Nephron progenitor cell (in vitro differentiated cells): ENCODE results near the gene BCAM.

Source experiments
- DNase-seq: peaks from one replicate; pipeline ENCODE4 v3.0.0; 2021
- H3K27ac Mint-ChIP-seq: 2 replicates; pipeline ENCODE4 v1.8.0; 2021; ENCODE audit warnings: mild to moderate bottlenecking, moderate library complexity, mixed read lengths
- H3K27me3 Mint-ChIP-seq: 2 replicates; pipeline ENCODE4 v1.8.0; 2021; ENCODE audit warnings: mild to moderate bottlenecking, low read depth, mixed read lengths; ENCODE audit not compliant: poor library complexity
- H3K36me3 Mint-ChIP-seq: 2 replicates; pipeline ENCODE4 v1.8.0; 2021; ENCODE audit warnings: low read depth, mixed read lengths
- H3K4me1 Mint-ChIP-seq: 2 replicates; pipeline ENCODE4 v1.8.0; 2021; ENCODE audit warnings: mixed read lengths
- H3K4me3 Mint-ChIP-seq: 2 replicates; pipeline ENCODE4 v1.8.0; 2021; ENCODE audit warnings: mild to moderate bottlenecking, moderate library complexity, mixed read lengths
- H3K9me3 Mint-ChIP-seq: 2 replicates; pipeline ENCODE4 v1.8.0; 2021; ENCODE audit warnings: mild to moderate bottlenecking, moderate library complexity, mixed read lengths
- TF ChIP-seq, protein P1 (sequence below): fragments of 200-600 bp; sonication (generic); IDR thresholded peaks from 2 replicates; pipeline ENCODE4 v1.5.0; 2021; ENCODE audit warnings: antibody characterized with exemption

Gene BCAM

DNA sequence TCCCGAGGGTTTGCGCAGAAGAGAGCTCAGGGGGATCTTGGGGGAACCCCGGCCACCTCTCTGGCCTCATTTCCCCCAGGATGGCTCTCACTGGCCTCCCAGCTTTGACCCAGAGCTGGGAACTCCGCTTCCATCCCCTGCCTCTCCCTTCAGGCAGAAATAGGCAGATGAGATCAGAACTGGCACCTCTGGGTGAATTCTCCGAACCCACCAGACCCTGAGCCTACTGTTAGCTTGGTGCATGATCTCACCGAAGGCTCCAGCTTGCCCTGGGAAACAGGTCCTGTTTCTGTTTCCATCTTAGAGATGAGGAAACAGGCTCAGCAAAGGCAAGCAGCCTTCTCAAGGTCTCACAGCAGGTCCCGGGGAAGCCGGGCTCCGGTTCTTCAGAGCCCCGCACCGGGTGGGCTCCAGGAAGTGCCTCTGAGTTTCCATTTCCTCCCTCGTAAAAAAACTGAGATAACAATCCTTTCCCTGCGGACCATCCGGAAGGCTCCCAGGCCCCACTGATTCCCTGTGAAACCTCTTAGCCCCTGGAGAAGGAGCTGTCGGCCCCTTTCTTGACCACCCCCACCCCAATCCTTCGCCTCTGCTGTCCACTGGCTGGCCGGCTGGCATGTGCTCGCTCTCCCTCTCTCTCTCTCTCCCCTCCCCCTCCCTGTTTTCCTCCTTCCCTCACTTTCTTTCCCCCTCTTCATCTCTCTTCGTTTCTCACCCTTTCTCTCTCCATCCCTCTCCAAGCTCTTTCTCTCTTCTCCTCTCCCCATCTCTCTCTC, 39.3 kb downstream of the BCAM start:
- Mint-ChIP-seq H3K27ac (peak overlapping the region; percentile 98), H3K4me3 (peak overlapping the region; percentile 99), H3K4me1 (peaks cover 53% of the 10 kb centered on the region), H3K27me3 (no peaks in the 10 kb centered on the region), H3K36me3 (peaks cover 6% of the 10 kb centered on the region), H3K9me3 (no peaks in the 10 kb centered on the region)
- TF ChIP-seq, protein P1, sequence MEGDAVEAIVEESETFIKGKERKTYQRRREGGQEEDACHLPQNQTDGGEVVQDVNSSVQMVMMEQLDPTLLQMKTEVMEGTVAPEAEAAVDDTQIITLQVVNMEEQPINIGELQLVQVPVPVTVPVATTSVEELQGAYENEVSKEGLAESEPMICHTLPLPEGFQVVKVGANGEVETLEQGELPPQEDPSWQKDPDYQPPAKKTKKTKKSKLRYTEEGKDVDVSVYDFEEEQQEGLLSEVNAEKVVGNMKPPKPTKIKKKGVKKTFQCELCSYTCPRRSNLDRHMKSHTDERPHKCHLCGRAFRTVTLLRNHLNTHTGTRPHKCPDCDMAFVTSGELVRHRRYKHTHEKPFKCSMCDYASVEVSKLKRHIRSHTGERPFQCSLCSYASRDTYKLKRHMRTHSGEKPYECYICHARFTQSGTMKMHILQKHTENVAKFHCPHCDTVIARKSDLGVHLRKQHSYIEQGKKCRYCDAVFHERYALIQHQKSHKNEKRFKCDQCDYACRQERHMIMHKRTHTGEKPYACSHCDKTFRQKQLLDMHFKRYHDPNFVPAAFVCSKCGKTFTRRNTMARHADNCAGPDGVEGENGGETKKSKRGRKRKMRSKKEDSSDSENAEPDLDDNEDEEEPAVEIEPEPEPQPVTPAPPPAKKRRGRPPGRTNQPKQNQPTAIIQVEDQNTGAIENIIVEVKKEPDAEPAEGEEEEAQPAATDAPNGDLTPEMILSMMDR = no peak
- DNase-seq = peak; percentile 52

DNA sequence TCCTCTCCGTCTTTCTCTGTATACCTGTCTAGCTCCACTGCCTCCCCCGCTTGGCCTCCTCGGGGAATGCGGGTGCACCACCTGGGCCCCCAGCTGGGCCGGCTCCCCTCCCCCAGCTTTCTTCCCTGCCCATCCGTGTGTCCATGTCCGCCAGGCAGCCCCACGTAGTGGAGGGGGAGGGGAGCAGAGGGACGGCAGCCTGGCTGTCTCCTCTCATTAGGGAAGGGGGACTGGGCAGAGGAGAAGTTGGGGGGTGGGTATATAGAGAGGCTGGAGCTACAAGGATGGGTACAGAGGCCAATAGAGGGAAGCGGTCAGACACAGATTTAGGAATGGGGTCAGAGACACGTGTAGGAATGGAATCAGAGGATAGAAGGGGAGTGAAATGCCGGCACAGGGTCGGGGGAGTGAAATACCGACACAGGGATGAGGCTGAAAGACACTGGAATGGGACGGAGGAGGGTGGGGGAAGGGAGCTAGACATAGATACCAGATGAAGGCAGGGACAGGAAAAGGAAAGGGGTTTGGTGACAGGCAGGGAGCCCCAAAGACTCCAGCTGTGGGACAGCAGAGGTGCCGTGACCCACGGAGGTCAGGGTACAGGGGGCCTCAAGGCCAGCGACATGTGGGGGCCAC, 40.0 kb downstream of the BCAM start:
- Mint-ChIP-seq H3K27me3 (no peaks in the 10 kb centered on the region), H3K9me3 (no peaks in the 10 kb centered on the region), H3K4me1 (peaks cover 57% of the 10 kb centered on the region), H3K27ac (peak overlapping the region; percentile 98), H3K36me3 (peaks cover 12% of the 10 kb centered on the region), H3K4me3 (peak overlapping the region; percentile 99)
- TF ChIP-seq, protein P1 = no peak
- DNase-seq = peak; percentile 64

DNA sequence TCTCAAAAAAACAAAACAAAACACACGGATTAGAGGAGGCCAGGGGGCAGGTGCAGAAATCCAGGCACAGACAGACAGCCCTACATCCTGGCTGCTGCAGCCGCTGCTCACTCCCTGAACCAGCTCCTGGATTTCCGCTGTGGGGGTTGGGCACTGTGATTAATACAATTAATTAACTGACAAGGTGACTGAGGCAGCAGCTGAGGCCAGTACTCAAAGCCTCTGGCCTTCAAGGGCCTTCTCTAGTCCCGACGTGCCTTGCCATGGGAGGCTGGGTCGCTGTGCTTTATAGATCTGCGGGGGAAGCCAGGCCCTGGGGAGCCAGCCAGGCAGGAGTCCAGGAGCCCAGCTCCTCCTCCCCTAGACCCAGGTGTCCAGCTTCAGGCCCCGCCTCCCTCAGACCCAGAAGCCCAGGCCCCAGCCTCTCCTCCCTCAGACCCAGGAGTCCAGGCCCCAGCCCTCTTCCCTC, 41.8 kb downstream of the BCAM start:
- H3K27me3 Mint-ChIP-seq = no peaks in the 10 kb centered on the region
- H3K27ac Mint-ChIP-seq = peak overlapping the region; percentile 91
- H3K4me1 Mint-ChIP-seq = peaks cover 51% of the 10 kb centered on the region
- no peaks in the 10 kb centered on the region for H3K9me3 Mint-ChIP-seq
- TF ChIP-seq, protein P1 = no peak
- peak overlapping the region; percentile 99 for H3K4me3 Mint-ChIP-seq
- H3K36me3 Mint-ChIP-seq = peaks cover 22% of the 10 kb centered on the region
- DNase-seq = peak; percentile 17

DNA sequence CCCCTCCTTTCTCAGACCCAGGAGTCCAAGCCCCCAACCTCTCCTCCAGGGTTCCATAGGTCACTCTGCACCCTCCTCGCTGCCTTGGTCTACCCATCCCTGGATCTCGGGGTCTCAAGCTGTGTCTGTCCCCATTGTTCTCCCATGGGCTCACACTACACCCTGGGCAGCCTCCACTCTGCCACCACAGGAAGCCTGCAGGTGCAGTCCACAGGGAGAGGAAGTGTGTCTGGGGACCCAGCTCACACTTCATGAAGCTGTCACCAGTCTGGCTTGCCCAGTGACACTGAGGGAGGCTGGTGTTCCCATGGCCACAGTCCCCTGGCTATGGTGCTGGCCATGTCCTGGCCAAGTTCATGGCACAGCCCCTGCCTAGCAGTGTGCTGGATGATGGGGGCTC, 42.5 kb downstream of the BCAM start:
- Mint-ChIP-seq H3K27ac (peak overlapping the region; percentile 75), H3K36me3 (peaks cover 29% of the 10 kb centered on the region), H3K4me1 (peaks cover 56% of the 10 kb centered on the region)

DNA sequence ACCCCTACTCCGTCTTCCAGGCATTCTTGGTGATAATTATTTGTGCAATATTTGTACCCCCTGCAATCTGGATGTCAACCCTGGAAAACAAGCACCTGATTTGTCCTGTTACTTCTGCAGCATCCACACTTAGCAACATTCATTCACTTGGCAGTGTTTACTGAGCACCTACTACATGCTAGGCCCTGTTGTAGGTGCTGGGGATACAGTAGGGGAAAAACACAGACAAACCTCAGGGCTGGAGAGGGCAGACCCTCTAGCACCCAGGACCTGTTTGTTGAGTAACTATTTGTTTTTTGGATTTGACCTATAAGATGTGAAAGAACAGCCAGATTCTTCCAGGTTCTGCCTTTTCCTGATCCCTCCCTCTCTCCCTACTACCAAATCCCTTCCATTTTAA, 46.7 kb downstream of the BCAM start:
- peak overlapping the region; percentile 48 for H3K27ac Mint-ChIP-seq
- H3K4me3 Mint-ChIP-seq = no peak overlapping the region
- peaks cover 49% of the 10 kb centered on the region for H3K36me3 Mint-ChIP-seq
- no peaks in the 10 kb centered on the region for H3K27me3 Mint-ChIP-seq
- peaks cover 33% of the 10 kb centered on the region for H3K4me1 Mint-ChIP-seq
- peaks cover 3% of the 10 kb centered on the region for H3K9me3 Mint-ChIP-seq
- no peak for DNase-seq
- TF ChIP-seq, protein P1 = no peak

More for the DNA sequence above, 42.5 kb downstream of the BCAM start:
- no peaks in the 10 kb centered on the region for H3K9me3 Mint-ChIP-seq
- no peaks in the 10 kb centered on the region for H3K27me3 Mint-ChIP-seq
- H3K4me3 Mint-ChIP-seq = no peak overlapping the region
- TF ChIP-seq, protein P1 = no peak
- no peak for DNase-seq
